Mesodermal cell (in vitro differentiated cells): ENCODE measurements around the gene NBEAL1.
"Not testable (repeated sequence)": the region's sequence is repeated elsewhere in the genome, so short reads cannot be mapped to it uniquely, and the experiment has no call there.

Experiments used
- H3K27ac ChIP-seq: 2 replicates; pipeline ENCODE4 v1.7.0; 2013; ENCODE audit warnings: mild to moderate bottlenecking, low read depth, low read length, moderate library complexity; ENCODE audit not compliant: severe bottlenecking
- H3K36me3 ChIP-seq: 2 replicates; pipeline ENCODE4 v1.7.1; 2013; ENCODE audit warnings: mild to moderate bottlenecking, low read length, moderate library complexity; ENCODE audit not compliant: control insufficient read depth, insufficient read depth
- H3K4me1 ChIP-seq: one replicate; pipeline ENCODE4 v1.7.1; 2013; ENCODE audit warnings: mild to moderate bottlenecking, low read length; ENCODE audit not compliant: insufficient read depth, control insufficient read depth, poor library complexity, severe bottlenecking
- H3K4me3 ChIP-seq: 2 replicates; pipeline ENCODE4 v1.7.0; 2013; ENCODE audit warnings: low read length, control low read depth, mild to moderate bottlenecking; ENCODE audit not compliant: insufficient read depth, poor library complexity, severe bottlenecking; ENCODE audit errors: extremely low read depth
- H3K9me3 ChIP-seq: 2 replicates; pipeline ENCODE4 v1.7.1; 2013; ENCODE audit warnings: mild to moderate bottlenecking, low read length, moderate library complexity; ENCODE audit not compliant: control insufficient read depth
- WGBS, 2 experiments: methylation state at CpG; one replicate each; pipeline ENCODE4 v1.1.5; 2013; ENCODE audit warnings: missing lambda C conversion rate in 2 of 2; ENCODE audit not compliant: insufficient coverage in 2 of 2; 5-methylcytosine and 5-hydroxymethylcytosine counted together

The NBEAL1 gene

GRCh38 chr2:203070701-203071100, 56.0 kb downstream of the NBEAL1 start:
- Histone ChIP-seq H3K27ac (no peak overlapping the region), H3K4me1 (no peaks in the 10 kb centered on the region), H3K4me3 (no peak overlapping the region), H3K36me3 (peaks cover 23% of the 10 kb centered on the region), H3K9me3 (peaks cover 5% of the 10 kb centered on the region)
- WGBS, 2 experiments, result no CpG with 5 or more reads among the region's 2 CpGs

GRCh38 chr2:203071148-203071547, 56.5 kb downstream of the NBEAL1 start:
- no peak overlapping the region for H3K27ac ChIP-seq
- no peaks in the 10 kb centered on the region for H3K4me1 ChIP-seq
- peaks cover 5% of the 10 kb centered on the region for H3K9me3 ChIP-seq
- H3K36me3 ChIP-seq, result peaks cover 23% of the 10 kb centered on the region
- no peak overlapping the region for H3K4me3 ChIP-seq

DNA sequence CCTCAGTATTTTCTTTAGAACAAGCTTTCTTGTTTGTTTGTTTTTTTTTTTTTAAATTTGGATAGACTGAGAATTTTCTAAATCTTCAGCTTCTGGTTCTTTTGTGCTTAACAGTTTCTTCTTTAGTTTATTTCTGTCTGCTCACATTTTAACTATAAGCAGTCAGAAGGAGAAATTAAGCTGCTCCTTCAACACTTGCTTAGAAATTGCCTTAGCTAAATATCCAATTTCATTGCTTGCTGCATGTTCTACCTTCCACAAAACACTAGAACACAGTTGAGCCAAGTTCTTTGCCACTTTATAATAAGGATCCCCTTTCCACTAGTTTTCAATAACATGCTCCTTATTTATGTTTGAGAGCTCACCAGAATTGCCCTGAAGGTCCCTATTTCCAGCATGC, 57.7 kb downstream of the NBEAL1 start:
- no peak overlapping the region for H3K4me3 ChIP-seq
- peaks cover 23% of the 10 kb centered on the region for H3K36me3 ChIP-seq
- no peak overlapping the region for H3K27ac ChIP-seq
- H3K9me3 ChIP-seq, result no peaks in the 10 kb centered on the region
- no peaks in the 10 kb centered on the region for H3K4me1 ChIP-seq

DNA sequence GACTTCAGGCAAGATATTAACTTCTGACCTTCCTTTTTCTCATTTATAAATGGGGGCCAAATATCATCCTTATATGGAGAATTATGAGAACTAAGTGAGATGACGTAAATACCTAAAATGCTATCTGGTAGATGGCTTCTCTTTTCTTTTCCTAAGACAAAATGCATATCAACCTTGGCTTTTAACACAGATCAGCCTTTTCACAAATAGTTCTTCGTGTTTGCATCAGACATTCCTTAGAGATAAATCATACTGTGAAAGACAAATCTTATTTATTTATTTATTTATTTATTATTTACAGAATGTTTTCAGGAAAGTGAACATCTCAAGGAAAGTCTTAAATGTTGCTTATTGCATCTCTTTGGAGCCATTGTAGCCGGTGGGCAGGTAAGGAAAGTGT, 62.8 kb downstream of the NBEAL1 start:
- Histone ChIP-seq H3K27ac (no peak overlapping the region), H3K9me3 (no peaks in the 10 kb centered on the region), H3K4me3 (no peak overlapping the region), H3K36me3 (peaks cover 10% of the 10 kb centered on the region), H3K4me1 (no peaks in the 10 kb centered on the region)
- no CpG with 5 or more reads among the region's 3 CpGs for WGBS, 2 experiments

DNA sequence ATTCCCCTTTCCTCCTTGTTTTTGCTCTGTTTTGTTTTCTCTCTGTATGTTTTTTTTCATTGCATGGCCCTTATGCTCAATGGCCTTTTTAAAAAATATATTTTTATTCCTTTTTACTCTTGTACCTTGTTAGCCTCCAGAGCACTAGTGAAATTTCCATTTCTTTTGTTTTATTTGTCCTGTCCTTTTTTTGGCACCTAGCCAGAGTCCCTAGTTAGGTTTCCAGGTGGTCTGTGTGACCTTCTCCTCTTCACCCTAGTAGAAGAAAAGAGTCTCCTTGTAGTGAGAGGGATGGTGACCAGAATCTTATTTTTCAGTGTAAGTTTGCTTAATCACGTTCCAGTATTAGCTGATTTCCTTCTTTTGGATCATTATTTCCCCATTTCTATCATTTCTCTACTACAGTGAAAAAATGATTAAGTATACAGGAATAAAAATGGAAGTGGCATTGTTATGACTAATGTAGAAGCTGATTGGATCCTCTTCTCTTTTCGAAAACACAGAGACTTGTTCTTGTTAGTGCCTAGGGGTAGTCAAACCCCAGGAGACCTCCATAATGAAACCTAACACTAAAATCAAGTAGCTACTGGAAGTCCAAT, 65.9 kb downstream of the NBEAL1 start:
- WGBS, 2 experiments, result no CpG with 5 or more reads among the region's 2 CpGs
- peaks cover 20% of the 10 kb centered on the region for H3K36me3 ChIP-seq

DNA sequence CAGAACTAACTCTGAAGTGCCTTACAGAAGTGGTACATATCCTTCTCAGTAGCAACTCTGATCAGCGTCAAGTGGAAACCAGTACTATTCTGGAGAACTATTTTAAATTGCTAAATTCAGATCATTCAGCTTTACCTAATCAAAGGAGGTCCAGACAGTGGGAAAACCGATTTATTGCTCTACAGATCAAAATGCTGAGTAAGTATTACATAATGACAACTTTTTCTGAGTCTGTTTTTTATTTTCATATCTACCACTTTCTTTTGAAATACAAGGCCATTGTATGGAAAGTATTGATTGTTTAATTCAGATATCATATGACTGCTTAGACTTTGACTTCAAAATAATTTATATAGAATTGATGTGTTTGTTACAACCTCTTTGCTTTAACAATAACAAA, 68.7 kb downstream of the NBEAL1 start:
- peaks cover 20% of the 10 kb centered on the region for H3K36me3 ChIP-seq
- no peak overlapping the region for H3K27ac ChIP-seq
- H3K4me1 ChIP-seq, result no peaks in the 10 kb centered on the region
- 100% methylated on average over 1 of the region's 2 CpGs for WGBS, 2 experiments
- no peak overlapping the region for H3K4me3 ChIP-seq
- no peaks in the 10 kb centered on the region for H3K9me3 ChIP-seq

More for the DNA sequence above, 65.9 kb downstream of the NBEAL1 start:
- H3K9me3 ChIP-seq, result no peaks in the 10 kb centered on the region
- no peaks in the 10 kb centered on the region for H3K4me1 ChIP-seq
- H3K4me3 ChIP-seq, result no peak overlapping the region
- H3K27ac ChIP-seq, result no peak overlapping the region

- not testable (repeated sequence) for H3K4me3 ChIP-seq, H3K9me3 ChIP-seq, H3K27ac ChIP-seq, H3K4me1 ChIP-seq
- no CpG with 5 or more reads among the region's 1 CpG for WGBS, 2 experiments
- peaks cover 16% of the 10 kb centered on the region for H3K36me3 ChIP-seq
These were observed 71.7 kb downstream of the NBEAL1 start for GRCh38 chr2:203086381-203086780.

GRCh38 chr2:203090721-203091120, 76.0 kb downstream of the NBEAL1 start:
- H3K27ac ChIP-seq, H3K4me1 ChIP-seq, H3K9me3 ChIP-seq, H3K36me3 ChIP-seq, H3K4me3 ChIP-seq: not testable (repeated sequence)
- 85 to 89% methylated on average over 3 to 4 of the region's 4 CpGs for WGBS, 2 experiments

DNA sequence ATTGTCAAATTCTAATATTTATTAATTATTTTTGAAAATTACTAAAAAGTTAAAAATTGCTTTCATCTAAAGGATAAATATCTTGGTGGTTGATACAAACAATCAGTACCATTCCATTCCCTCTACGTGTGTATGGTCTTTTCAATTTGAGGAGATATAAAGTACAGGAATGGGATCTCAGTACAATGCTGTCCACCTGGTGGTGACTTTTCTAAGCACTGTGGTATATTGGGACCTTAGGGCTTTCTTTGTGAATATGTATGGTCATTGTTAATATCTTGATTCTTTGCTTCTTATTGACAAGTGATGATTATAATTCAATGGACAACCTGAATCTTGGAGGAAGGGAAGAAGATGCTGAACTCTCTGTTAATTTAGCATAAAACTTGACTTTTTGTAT, 83.1 kb downstream of the NBEAL1 start:
- no peaks in the 10 kb centered on the region for H3K4me1 ChIP-seq
- H3K36me3 ChIP-seq, result peaks cover 11% of the 10 kb centered on the region
- H3K9me3 ChIP-seq, result no peaks in the 10 kb centered on the region
- WGBS, 2 experiments, result no CpG with 5 or more reads among the region's 1 CpG
- H3K4me3 ChIP-seq, result no peak overlapping the region
- H3K27ac ChIP-seq, result no peak overlapping the region

- 100% methylated on average over 1 of the region's 1 CpG; no CpG with 5 or more reads in 1 of the 2 experiments for WGBS, 2 experiments
These were observed 87.7 kb downstream of the NBEAL1 start for GRCh38 chr2:203102357-203102756.

GRCh38 chr2:203104273-203104672, 89.6 kb downstream of the NBEAL1 start:
- no peak overlapping the region for H3K4me3 ChIP-seq
- peaks cover 12% of the 10 kb centered on the region for H3K9me3 ChIP-seq
- peaks cover 32% of the 10 kb centered on the region for H3K36me3 ChIP-seq
- H3K4me1 ChIP-seq, result no peaks in the 10 kb centered on the region
- H3K27ac ChIP-seq, result no peak overlapping the region

More at GRCh38 chr2:203102357-203102756, 87.7 kb downstream of the NBEAL1 start:
- Histone ChIP-seq H3K9me3 (peaks cover 12% of the 10 kb centered on the region), H3K36me3 (peaks cover 21% of the 10 kb centered on the region)
- not testable (repeated sequence) for H3K27ac ChIP-seq, H3K4me3 ChIP-seq, H3K4me1 ChIP-seq

DNA sequence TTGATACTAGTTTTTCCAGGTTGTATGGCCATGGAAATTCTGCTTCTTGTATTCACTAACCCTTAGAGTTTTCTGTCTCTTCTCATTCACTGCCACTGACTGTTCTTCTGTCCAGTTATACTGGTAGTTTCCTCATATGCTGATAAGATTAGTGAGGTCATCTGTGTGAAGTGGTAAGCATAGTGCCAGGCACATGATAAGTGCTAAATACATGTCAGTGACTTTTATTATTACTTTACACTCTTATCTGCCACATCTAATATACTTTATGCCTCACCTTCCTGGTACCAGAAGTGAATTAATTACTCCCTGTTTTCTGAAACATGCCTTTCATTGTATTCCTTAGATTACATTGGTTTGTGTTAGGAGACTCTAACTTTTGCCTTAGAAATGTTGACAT, 91.3 kb downstream of the NBEAL1 start:
- H3K4me3 ChIP-seq, result no peak overlapping the region
- H3K9me3 ChIP-seq, result peaks cover 12% of the 10 kb centered on the region
- no peaks in the 10 kb centered on the region for H3K4me1 ChIP-seq
- H3K36me3 ChIP-seq, result peaks cover 30% of the 10 kb centered on the region
- H3K27ac ChIP-seq, result no peak overlapping the region
